Endodermal cell (in vitro differentiated cells): ENCODE data around the gene FBXL7. TPM values are rescaled to one million over a fixed set of nuclear protein-coding genes. Genes with fewer than 3 reads are reported as not detected.

ENCODE experiments used
- DNase-seq: peaks from one replicate; pipeline ENCODE4 v3.0.0-alpha.2; 2017
- H3K27ac ChIP-seq: 2 replicates; pipeline ENCODE4 v1.5.1; 2013; ENCODE audit warnings: mild to moderate bottlenecking, low read depth, low read length, moderate library complexity
- H3K27me3 ChIP-seq: 2 replicates; pipeline ENCODE4 v1.6.1; 2013; ENCODE audit warnings: mild to moderate bottlenecking, low read length, moderate library complexity; ENCODE audit not compliant: insufficient read depth, control insufficient read depth, poor library complexity, severe bottlenecking
- H3K36me3 ChIP-seq: 2 replicates; pipeline ENCODE4 v1.7.0; 2013; ENCODE audit warnings: mild to moderate bottlenecking, low read length, moderate library complexity; ENCODE audit not compliant: control insufficient read depth, insufficient read depth
- H3K4me1 ChIP-seq: one replicate; pipeline ENCODE4 v1.7.0; 2013; ENCODE audit warnings: low read length; ENCODE audit not compliant: control insufficient read depth, insufficient read depth
- H3K4me3 ChIP-seq: 2 replicates; pipeline ENCODE4 v1.5.1; 2013; ENCODE audit warnings: mild to moderate bottlenecking, low read length, moderate library complexity
- H3K9ac ChIP-seq: 2 replicates; pipeline ENCODE4 v1.6.1; 2013; ENCODE audit warnings: mild to moderate bottlenecking, low read length, moderate library complexity; ENCODE audit not compliant: poor library complexity, severe bottlenecking; ENCODE audit errors: extremely low read depth
- H3K9me3 ChIP-seq: 2 replicates; pipeline ENCODE4 v1.6.1; 2013; ENCODE audit warnings: mild to moderate bottlenecking, low read length, moderate library complexity; ENCODE audit not compliant: control insufficient read depth
- H3K27ac Mint-ChIP-seq: 2 replicates; pipeline ENCODE4 v1.8.0; 2020; ENCODE audit warnings: mixed read lengths
- H3K27me3 Mint-ChIP-seq: 2 replicates; pipeline ENCODE4 v1.8.0; 2021; ENCODE audit warnings: mild to moderate bottlenecking, mixed read lengths; ENCODE audit not compliant: insufficient read depth
- H3K36me3 Mint-ChIP-seq: 2 replicates; pipeline ENCODE4 v1.8.0; 2020; ENCODE audit warnings: low read depth, mixed read lengths
- H3K4me1 Mint-ChIP-seq: 2 replicates; pipeline ENCODE4 v1.8.0; 2020; ENCODE audit warnings: mixed read lengths
- H3K4me3 Mint-ChIP-seq: 2 replicates; pipeline ENCODE4 v1.8.0; 2020; ENCODE audit warnings: mild to moderate bottlenecking, moderate library complexity, mixed read lengths
- H3K9me3 Mint-ChIP-seq: 2 replicates; pipeline ENCODE4 v1.8.0; 2020; ENCODE audit warnings: mild to moderate bottlenecking, mixed read lengths
- WGBS, 2 experiments: methylation state at CpG; one replicate each; pipeline versions ENCODE4 v1.1.5 to v1.1.7; 2013; ENCODE audit warnings: missing lambda C conversion rate in 2 of 2, mixed read lengths in 1 of 2; ENCODE audit not compliant: insufficient coverage in 1 of 2, insufficient read length in 1 of 2; 5-methylcytosine and 5-hydroxymethylcytosine counted together
- total RNA-seq, 2 donors: library from RNA; stranded (reverse); fragmentation: NEBNext Ultra II Directional in 1 of 2; extraction: Animal tissue kit (Norgen Biotek cat#: 25700) in 1 of 2; gene quantifications; 2 replicates in 1 of 2; 3 replicates in 1 of 2; pipeline ENCODE4 v1.2.1, GENCODE V29; 2021
- TF ChIP-seq, protein P1 (sequence below): fragments of 200-600 bp; sonication (generic); conservative IDR thresholded peaks from 2 replicates; pipeline ENCODE4 v1.5.0; 2021; ENCODE audit warnings: antibody characterized with exemption, mild to moderate bottlenecking

The FBXL7 gene
- total RNA-seq, 2 donors from 2014 or later: 12.9 to 13.2 TPM

DNA sequence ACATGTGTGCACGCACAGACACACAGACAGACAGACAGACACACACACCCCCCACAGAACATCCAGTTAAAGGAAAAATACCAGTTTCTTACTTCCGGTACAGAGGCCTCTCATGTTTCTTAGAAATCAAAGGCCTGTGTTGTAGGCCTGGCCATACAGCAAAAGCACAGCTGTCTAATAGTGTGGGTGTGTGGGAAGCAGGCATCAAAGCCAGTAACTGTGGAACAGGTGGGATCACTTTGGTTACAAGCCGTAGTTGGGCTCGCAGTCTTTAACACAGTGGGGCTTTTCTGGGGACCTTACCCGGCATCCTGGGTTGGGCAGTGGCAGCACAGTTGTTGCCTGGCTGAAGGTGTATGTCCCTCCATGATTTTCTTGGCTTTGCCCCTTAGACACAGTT lies 55.2 kb downstream of the FBXL7 start:
- H3K27ac Mint-ChIP-seq: no peak overlapping the region
- WGBS, 2 experiments: 84 to 94% methylated on average over 3 to 5 of the region's 5 CpGs

GRCh38 chr5:15558240-15558639 lies 58.3 kb downstream of the FBXL7 start:
- H3K27ac ChIP-seq: no peak overlapping the region
- H3K36me3 ChIP-seq: no peaks in the 10 kb centered on the region
- H3K4me3 ChIP-seq: no peak overlapping the region
- no peaks in the 10 kb centered on the region for H3K27me3 ChIP-seq
- Mint-ChIP-seq H3K27ac (no peak overlapping the region), H3K4me1 (peaks cover 25% of the 10 kb centered on the region), H3K4me3 (no peak overlapping the region), H3K9me3 (peaks cover 5% of the 10 kb centered on the region), H3K27me3 (no peaks in the 10 kb centered on the region), H3K36me3 (peaks cover 9% of the 10 kb centered on the region)
- H3K4me1 ChIP-seq: no peaks in the 10 kb centered on the region
- no peak for DNase-seq
- peaks cover 14% of the 10 kb centered on the region for H3K9me3 ChIP-seq
- TF ChIP-seq, protein P1, sequence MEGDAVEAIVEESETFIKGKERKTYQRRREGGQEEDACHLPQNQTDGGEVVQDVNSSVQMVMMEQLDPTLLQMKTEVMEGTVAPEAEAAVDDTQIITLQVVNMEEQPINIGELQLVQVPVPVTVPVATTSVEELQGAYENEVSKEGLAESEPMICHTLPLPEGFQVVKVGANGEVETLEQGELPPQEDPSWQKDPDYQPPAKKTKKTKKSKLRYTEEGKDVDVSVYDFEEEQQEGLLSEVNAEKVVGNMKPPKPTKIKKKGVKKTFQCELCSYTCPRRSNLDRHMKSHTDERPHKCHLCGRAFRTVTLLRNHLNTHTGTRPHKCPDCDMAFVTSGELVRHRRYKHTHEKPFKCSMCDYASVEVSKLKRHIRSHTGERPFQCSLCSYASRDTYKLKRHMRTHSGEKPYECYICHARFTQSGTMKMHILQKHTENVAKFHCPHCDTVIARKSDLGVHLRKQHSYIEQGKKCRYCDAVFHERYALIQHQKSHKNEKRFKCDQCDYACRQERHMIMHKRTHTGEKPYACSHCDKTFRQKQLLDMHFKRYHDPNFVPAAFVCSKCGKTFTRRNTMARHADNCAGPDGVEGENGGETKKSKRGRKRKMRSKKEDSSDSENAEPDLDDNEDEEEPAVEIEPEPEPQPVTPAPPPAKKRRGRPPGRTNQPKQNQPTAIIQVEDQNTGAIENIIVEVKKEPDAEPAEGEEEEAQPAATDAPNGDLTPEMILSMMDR: no peak
- no peak overlapping the region for H3K9ac ChIP-seq
- WGBS, 2 experiments: 98 to 100% methylated on average over 2 of the region's 2 CpGs

More for the DNA sequence above, 55.2 kb downstream of the FBXL7 start:
- Histone ChIP-seq H3K9ac (no peak overlapping the region), H3K9me3 (peaks cover 4% of the 10 kb centered on the region), H3K27me3 (no peaks in the 10 kb centered on the region), H3K4me3 (no peak overlapping the region), H3K36me3 (no peaks in the 10 kb centered on the region), H3K27ac (no peak overlapping the region), H3K4me1 (no peaks in the 10 kb centered on the region)
- H3K36me3 Mint-ChIP-seq: peaks cover 17% of the 10 kb centered on the region
- TF ChIP-seq, protein P1: no peak
- no peaks in the 10 kb centered on the region for H3K27me3 Mint-ChIP-seq
- DNase-seq: no peak
- no peak overlapping the region for H3K4me3 Mint-ChIP-seq
- no peaks in the 10 kb centered on the region for H3K9me3 Mint-ChIP-seq
- H3K4me1 Mint-ChIP-seq: peaks cover 27% of the 10 kb centered on the region

DNA sequence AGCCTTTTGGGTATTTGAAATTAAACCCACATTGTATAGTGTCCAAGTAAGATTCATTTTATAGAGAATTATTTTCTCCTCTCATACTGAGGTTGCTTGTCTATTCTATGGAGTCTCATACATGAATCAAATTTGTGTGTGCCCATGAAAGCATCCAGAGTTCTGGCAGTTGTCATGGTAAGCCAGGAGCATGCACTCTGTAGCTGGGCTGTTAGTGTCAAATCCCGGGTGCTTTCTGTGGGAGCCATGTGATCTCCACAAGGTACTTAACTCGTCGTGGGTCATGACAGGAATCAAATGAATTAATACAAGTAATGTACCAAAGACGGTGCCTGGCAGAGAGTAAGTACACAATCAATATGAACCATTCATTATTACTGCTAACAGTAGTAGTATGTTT lies 58.7 kb downstream of the FBXL7 start:
- Mint-ChIP-seq H3K4me3 (no peak overlapping the region), H3K4me1 (peaks cover 25% of the 10 kb centered on the region), H3K27me3 (no peaks in the 10 kb centered on the region)

More for the DNA sequence above, 58.7 kb downstream of the FBXL7 start:
- H3K27me3 ChIP-seq: no peaks in the 10 kb centered on the region
- no peaks in the 10 kb centered on the region for H3K4me1 ChIP-seq
- no peaks in the 10 kb centered on the region for H3K36me3 ChIP-seq
- no peak overlapping the region for H3K4me3 ChIP-seq
- 89 to 90% methylated on average over 3 to 4 of the region's 4 CpGs for WGBS, 2 experiments
- Mint-ChIP-seq H3K36me3 (peaks cover 9% of the 10 kb centered on the region), H3K9me3 (peaks cover 5% of the 10 kb centered on the region), H3K27ac (no peak overlapping the region)
- no peak overlapping the region for H3K9ac ChIP-seq
- H3K9me3 ChIP-seq: peaks cover 14% of the 10 kb centered on the region
- no peak overlapping the region for H3K27ac ChIP-seq
- TF ChIP-seq, protein P1: no peak
- DNase-seq: no peak
